GM19023 (cell line): Measurements from ENCODE around the gene RBM5.

Source experiments
- ATAC-seq: cut with Tn5 transposase; IDR thresholded peaks from one replicate; pipeline ENCODE4 v1.9.1; 2021; ENCODE audit warnings: mild to moderate bottlenecking, moderate library complexity; ENCODE audit not compliant: unreplicated experiment

RBM5 gene

DNA sequence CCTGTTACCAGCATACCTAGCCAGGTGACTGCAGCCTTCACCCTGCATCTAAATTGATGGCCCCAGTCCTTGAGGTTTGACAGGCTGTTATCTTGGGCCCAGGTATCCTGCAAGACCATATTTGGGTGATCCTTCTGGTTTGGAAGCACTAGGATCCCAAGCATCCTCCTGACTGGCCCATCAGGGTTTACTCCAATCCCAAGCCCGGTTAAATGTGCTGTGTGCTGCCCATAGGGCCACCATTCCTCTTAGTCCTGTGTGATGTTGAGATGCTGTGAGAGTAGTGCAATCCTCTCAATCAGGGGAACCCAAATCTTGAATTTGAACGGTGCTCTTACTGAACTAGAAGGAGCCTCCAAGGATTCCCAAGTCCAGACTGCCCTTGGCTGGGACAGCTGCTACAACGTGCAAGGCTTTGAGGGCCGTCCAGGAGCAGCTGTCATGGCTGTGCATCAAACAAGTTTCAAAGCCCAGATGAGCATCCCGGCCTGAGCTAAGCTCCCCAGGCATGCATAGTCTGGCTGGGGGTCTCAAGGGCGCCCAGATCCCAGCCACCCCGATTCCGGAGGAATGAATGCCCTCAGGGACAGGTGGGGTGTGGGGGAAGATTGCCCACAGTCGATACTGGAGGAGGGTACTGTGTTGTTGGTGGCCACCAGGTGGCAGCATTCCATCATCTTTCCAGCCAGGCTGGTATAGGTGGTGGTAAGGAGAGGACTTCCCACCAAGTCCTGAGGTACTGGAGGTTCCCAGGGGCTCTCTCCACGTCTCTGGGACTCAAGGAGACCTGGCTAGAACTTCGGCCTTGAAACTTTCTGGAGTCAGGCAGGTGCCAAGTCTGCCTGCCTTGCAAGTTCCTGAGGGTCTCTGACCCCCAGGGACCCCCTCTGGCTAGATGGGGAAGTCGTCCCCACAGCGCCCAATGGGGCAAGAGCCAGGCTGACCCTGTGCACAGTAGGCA, 32.6 kb downstream of the RBM5 start:
- ATAC-seq: peak; percentile 62

DNA sequence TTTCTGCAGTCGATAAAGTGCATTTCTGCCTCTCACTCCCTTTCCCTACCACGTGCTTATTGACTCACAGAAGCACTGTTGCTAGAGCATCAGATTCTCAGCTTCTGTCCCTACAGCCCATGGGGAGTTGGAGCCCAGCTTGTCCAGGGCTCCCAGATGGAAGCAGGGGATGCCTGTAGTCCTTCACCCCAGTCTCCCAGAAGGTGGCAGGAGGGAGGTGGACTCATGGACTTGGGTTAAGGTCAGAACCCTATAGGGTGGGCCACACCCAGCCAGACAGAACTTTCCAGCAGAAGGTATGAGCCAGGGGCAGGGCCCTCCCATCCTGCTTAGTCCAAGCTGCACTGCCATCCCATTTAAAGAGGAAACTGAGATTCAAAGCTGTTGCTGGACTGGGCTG, 33.4 kb downstream of the RBM5 start:
- no peak for ATAC-seq

DNA sequence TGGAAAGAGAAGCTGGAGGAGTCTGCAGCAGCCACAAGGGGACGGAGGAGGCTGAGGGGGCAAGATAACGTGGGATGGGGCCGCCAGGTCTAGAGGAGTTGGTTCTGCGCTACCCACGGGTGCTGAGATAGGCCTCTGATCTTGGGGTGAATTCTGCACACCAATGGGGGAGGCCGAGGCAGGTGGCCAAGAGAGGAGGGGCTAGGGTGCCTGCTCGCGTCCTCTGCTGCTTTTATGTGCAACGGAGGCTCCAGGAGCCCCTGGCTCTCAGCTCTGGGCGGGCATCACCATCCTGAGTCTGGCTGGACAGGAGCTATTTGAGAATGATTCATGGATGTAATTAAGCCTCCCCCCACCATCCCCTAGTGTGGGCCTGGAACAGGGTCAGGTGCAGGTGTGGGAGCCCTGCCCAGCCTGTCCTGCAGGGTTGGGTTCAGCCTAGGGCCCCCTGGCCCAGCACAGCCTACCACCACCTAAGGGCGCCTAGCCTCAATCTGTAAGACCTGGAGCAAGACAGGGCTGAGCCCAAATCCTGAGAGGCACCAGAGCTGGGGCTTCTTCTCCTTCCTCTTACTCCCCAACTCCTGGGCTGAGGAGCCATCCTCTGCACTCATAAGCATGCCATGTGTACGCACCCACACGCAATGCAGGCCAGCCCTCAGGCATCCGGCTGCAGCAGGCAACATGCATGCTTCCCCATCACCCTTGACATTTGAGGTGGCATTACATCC, 34.1 kb downstream of the RBM5 start:
- no peak for ATAC-seq

DNA sequence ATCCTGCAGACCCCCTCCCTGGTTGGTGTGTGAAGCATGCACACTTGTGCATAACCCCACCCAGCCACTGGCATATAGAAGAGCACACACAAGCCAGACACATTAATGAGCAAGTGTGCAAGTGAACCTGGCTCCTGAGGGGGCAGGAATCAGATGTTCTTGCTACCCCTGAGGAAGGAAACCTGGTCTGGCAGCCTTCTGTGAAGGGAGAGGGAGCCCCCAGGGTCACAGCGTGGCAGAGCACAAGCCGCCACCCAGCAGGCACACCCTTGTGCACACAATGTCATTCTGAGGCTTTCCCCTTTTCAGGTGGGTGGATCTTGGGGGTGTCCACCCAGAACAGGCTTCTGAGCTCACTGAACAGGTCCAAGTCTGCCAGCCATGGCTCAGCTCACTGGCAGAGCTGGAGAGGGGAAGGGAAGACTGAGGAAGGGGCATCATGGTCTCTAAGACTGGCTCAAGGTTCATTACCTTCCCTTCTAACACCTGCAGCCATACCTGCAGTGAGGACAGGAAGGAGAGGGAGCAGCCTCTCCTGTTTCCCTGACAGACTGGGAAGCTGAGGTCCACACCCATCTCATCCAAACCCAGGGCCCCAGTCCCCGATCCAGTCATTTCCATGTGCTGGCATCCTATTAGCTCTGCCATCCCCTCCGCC, 34.8 kb downstream of the RBM5 start:
- no peak for ATAC-seq

DNA sequence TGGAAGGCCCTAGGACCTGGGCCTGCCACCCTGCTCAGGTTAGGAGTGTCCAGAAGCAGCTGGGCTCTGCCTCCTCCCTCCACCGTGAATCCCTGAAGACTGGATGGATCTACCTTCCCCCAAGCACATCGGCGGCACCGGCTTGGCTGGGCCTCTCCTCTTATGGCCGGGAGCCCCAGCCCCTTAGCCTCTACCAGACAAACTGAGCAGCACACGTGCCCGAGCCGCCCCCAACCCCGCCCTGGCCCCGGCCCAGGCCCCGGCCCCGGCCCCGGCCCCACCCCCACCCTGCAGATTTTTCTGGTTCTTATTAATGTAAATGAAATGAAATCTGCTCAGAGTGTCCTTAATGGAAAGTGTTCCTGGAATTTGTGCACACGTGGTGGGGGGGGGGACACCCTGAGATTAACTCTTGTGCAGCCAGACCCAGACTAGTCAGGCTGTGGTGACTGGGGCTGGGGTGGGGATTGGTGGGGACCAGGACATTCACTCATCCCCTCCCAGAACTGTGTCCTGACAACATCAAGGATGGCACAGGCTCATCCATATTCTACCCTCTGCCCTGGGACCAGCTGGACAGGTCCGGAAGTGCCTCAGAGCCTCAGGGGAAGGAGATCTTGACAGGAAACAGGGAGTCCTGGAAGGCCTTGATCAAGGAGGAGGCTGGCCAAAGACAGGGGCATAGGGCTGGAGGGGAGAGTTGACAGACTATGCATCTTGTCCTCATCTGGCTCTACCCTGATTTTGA, 35.5 kb downstream of the RBM5 start:
- no peak for ATAC-seq

DNA sequence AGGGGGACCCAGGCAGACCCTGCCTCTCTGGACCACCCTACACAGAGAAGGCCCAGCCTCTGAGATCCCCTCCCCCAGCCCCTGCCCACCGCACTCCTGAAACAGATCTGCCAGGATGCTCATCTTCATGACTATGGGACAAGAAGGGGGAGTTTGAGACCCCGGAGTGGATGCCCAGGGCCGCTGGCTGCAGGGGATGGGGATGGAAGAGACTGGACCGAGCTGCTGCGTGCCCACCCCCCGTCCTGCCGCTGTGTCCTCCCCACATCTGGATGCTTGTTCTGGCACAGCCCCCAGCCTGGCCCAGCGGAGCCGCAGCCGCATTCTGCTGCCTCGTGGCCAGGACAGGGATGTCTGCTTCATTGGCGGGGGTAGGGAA, 36.1 kb downstream of the RBM5 start:
- ATAC-seq: no peak

DNA sequence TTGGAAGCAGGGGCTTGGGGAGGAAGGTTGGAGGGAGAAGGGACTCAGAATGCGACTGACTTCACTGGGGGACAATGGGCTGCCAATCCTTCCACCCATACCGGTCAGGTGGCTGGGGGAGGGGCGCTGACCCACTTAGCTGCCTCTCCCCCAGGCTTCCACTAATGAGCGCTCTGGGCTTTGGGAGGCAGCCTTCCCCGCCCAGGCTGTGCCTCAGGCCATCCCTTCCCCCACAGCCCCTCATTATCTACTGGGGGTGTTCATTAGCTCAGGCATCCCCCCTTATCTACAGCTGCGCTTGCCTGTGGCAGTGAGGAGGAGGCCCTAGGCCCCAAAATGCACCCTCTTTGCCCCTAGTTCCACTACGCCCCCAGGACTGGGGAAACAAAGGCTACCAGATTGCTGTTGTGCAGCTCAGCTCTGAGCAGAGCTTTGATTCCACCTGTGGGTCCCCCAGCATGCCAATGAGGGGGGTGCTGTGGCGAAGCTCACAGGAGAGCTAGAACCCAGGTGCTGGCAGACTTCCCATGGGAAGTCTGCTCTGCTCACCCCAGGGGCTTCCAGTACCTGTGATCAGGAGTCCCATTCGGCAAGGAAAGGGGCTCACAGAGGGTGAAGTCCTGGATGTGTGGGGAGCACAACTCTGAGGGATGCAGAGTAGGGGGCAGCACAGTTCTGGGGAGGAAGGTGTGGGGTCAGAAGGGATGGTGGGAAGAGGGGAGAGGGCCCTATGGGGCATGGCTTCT, 37.0 kb downstream of the RBM5 start:
- ATAC-seq: no peak

DNA sequence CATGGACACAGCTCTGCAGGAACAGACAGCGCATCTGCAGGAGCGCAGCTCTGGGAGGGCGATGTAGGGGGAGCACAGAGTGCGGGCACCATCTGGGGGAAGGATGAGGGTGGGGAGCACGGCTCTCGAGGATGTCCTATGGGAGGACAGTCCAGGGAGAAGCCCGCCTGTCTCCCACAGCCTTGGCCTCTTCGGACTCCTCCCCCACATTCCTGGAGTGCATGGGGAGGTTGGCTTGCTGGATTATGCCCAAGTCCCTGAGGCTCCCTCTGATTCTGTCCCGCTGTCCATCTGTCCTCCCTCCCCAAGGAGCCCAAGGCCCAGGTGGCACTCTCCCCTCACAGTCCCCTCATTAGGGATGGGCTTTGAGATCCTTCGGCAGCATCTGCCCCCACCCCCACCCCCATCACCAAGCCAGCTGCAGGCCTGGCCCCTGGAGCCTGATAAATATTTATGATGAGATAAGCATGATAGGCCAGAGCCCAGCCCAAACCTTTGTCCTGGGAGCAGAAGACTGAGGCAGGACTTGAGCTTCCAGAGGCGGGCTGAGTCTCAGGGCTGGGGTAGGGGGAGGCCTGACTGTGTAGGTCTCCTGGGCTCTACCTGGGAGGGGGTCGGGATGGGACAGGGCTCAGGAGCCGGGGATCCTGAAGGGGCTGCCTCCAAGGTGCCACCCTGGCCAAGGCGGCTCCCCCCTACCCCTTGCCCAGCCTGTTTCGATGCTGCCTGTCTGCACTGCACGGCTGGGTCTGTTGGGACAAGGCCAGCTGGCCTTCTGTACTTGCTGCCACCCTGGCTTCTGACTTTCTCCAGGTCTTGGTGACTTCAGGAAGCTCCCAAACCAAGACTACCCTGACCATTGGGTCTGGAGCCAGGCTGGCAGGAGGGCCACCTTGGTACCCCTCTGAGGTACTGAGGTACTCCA, 37.8 kb downstream of the RBM5 start:
- ATAC-seq: no peak

DNA sequence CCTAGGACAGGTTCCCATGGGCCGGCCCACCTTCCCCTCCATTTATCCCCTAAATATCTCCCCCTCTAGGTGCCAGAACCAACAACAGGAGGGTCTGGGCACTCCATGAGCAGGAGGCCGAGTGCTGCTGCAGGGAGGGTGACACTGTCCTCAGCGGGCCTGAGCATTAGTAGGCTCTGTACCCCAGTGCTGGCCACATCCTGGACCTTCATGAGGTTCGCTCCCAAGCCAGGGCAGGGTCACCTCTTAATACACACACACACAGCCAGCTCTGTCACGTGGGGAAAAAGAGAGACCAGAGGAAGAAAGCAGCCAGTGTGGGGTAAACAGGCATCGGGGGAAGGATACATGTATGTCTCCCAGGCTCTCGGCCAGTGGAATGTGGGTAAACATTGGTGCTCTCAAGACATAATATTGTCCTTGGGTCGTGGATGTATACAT, 38.6 kb downstream of the RBM5 start:
- ATAC-seq: no peak

DNA sequence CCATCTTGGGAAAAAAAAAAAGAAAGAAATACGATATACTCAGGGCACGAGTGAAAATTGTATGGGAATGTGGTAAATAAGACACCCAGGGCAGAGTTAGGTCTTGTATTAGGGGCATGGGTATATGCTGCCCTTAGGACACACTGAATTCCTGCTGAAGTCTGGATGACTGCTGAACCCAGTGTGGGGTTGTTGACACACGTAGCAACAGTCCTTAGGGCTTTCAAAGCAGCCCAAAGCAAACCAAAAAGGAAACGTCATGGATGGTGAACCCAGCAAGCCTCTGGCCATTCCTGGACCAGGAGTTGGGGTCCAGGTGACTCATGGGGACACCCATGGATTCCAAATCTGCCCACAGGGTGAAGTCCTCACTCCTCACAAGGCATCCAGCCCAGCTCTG, 39.3 kb downstream of the RBM5 start:
- ATAC-seq: no peak

DNA sequence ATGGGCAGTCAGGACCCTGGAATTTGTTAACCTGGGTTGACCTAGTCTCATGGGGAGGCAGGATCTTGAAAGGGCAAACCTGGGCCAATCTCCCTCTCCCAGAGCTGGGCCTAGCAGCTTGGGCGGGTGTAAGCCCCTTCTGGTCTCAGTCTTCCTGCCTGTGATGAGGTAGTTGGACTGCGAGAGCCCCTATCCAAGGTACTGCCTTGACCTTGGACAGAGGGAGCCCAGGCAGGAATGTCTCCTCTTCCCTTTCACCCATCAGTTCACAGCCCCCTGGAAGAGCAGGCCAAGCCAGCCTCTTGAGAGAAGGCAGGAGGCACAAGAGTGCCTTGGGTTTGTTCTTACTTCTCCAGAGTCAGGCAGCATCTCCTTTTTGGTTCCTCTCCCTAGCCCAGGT, 41.7 kb downstream of the RBM5 start:
- no peak for ATAC-seq

DNA sequence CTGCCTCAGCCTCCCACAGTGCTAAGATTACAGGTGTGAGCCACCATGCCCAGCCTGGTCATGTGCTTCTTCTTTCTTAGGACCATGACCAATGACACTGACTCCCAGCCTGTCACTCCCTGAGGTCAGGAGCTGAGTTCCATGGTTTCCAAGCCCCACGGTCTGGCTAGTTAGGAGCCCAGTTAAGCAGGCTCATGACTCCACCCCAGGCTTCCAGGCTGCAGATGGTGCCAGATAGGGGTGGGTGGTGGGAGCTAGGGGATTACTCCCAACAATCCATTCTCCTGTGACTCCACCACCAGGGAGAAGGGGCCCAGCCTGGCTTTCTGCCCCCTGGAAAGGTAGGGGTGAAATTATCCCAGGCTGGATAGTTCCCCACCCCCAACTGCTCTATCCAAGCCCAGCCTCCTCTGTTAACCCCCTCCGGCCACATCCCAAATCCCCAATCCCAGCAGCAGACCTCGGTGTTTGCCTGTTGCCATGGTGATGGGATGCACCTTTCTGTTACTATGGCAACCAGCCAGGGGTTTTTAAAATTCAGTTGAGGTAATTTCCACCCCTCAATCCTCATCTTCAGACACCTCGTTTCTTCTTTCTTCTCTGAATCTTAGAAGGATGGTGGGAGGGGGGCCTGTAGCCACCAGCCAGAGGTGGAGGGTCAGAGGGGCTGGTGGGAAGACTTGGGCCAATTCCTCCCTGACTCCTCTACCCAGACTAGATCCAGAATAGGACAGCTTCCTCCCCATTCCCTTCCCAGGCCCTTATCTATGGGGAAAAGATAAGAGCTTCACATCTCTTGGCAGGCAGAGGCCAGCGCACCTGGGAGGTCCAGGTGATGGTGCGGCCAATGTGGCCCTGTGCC, 43.9 kb downstream of the RBM5 start:
- no peak for ATAC-seq

DNA sequence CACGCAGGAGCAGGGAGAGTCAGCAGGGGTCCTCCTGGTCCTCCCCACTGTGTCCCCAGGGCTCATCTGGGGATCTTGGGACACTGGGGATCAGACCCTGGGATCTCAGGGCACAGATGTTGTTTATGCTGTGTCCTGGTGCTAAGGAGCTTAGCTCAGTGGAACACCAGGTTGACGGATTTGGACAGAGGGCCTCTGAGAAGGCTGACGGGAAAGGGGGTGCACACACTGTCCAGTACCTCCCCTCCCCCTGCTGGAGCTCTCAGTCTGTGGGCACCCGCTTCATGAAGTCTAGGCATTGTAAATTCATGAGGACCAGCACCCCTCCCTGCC, 44.5 kb downstream of the RBM5 start:
- ATAC-seq: no peak

DNA sequence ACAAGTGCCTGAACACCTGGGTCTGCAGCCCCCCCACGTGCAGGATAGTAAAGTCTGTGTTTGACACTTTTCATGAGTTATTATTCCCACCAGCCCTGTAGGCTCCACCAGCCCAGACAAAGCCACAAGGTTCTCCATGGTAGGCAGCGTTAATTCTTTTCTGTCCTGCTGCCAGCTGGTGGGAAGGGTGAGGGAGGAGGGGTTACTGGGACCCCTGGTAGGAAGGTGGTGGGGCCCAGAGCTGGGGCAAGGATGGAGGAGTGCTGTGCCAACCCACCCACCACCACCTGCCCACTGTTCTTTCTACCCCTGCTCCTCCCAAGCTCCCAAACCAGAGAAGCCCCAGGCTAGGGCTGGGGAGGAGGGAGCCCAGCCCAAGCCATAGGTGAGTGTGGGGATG, 45.6 kb downstream of the RBM5 start:
- ATAC-seq: no peak

DNA sequence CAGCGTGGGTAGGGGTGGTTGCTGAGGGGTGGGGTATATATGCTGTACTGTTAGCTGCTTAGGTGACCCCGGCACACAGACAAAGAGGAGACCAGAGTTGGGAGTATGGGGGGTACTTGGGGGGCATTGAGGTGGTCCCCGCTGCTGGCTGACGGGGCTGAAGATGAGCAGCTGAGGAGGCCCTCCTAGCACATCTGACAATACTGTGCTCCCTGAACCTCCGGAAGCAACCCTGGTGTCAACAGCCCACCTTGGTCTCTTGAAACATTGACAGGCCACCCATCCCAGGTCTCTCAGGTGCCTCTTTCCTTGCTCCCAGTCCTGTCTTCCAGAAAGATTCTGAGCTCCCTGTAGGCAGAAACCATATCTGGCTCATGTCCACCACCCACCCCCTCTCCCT, 47.2 kb downstream of the RBM5 start:
- ATAC-seq: no peak

DNA sequence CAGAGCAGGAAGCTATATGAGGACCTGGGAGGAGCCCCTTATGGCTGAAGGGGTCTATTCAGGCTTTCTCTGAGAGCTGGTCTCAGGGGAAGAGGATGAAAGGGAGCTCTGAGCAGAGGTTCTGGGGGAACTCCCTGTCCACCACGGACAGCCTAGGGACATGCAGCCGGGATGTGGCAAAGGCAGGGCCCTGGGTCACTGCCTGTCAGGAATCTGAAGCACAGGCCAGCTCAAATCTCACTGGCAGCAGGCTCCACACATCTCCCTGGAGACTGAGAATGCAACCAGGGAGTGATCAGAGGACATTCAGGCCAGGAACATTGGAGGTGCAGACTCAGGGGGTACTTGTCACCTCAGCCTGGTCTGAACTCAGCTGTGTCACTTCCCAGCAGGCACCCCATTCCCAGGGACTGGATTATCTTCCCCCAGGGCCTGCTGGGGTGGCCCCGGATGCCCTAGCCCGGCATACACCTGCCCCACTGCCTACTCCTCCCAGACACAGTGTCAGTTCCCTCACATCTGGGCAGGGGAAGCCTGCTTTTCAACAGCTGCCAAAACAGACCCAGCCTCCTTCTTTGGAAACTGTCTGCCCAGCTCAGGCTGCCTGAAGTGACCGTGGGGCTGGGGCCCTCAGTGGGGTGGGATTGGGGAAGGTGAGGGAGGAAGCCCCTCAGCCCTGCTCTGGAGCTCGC, 48.1 kb downstream of the RBM5 start:
- ATAC-seq: no peak

DNA sequence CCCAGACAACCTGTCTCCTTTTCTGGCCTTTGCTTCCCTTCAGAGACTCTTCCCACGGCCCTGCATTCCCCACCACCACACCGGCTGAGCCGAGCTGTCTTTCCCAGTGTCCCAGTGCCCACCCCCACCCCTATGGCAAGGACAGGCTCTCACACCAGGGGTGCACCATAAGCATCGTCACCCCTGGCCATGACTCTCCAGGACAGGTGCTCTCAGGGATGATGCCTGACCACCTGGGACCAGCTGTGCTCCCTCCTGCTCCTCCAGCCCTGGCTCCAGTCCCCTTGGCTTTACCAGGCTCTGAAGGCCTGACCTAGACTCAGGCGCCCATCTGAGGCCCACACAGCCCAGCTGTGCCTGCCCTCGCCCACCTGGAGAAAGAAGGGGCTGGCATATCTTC, 48.8 kb downstream of the RBM5 start:
- no peak for ATAC-seq
